HEK293 (cell line): ENCODE measurements around the gene ATPAF2.

Experiments used
- CTCF ChIA-PET: fragments of 350-600 bp; formaldehyde crosslinking; extraction: SDS; loops from one replicate; lab custom pipeline; 2021; ENCODE audit warnings: antibody characterized with exemption; lab: Yijun Ruan, JAX
- POLR2A ChIA-PET: fragments of 300-600 bp; formaldehyde crosslinking; extraction: SDS; loops from one replicate; lab custom pipeline; 2020; ENCODE audit warnings: antibody characterized with exemption, inconsistent platforms; lab: Yijun Ruan, JAX
- H3K27ac ChIP-seq: fragments of 200-500 bp; sonication (Bioruptor generic); 2 replicates; pipeline ENCODE4 v1.5.1; 2014; ENCODE audit warnings: low read depth, low read length, control low read depth, inconsistent platforms; ENCODE audit errors: extremely low read depth
- H3K36me3 ChIP-seq, 2 experiments: fragments of 200-500 bp in 1 of 2; sonication (Bioruptor generic) in 1 of 2; 1 replicate in 1 of 2; 2 replicates in 1 of 2; pipeline ENCODE4 v1.5.1; 2014 to 2017; ENCODE audit warnings: inconsistent platforms in 2 of 2, low read length in 2 of 2; ENCODE audit not compliant: control insufficient read depth in 2 of 2, insufficient read depth in 1 of 2
- H3K4me1 ChIP-seq: fragments of 200-500 bp; sonication (Bioruptor generic); 2 replicates; pipeline ENCODE4 v1.5.1; 2014; ENCODE audit warnings: mild to moderate bottlenecking, low read length, inconsistent platforms; ENCODE audit not compliant: control insufficient read depth, insufficient read depth
- H3K4me3 ChIP-seq: 2 replicates; pipeline ENCODE4 v1.5.1; 2011; ENCODE audit warnings: low read depth, mild to moderate bottlenecking, control low read depth, low read length, moderate library complexity
- H3K9me3 ChIP-seq: fragments of 200-500 bp; sonication (Bioruptor generic); 2 replicates; pipeline ENCODE4 v1.5.1; 2014; ENCODE audit warnings: low read depth, low read length, inconsistent platforms; ENCODE audit not compliant: control insufficient read depth, insufficient read depth
- GLI4 ChIP-seq: fragments of 450-650 bp; formaldehyde crosslinking; IDR thresholded peaks from 2 replicates; pipeline ENCODE4 v1.5.1; 2016; ENCODE audit warnings: missing biosample characterization, missing genetic modification characterization
- HOXA7 ChIP-seq: sonication (generic); formaldehyde crosslinking; IDR thresholded peaks from 2 replicates; pipeline ENCODE4 v1.8.1; 2022; ENCODE audit warnings: missing genetic modification reagents, borderline replicate concordance
- INSM2 ChIP-seq: fragments of 450-650 bp; formaldehyde crosslinking; IDR thresholded peaks from 2 replicates; pipeline ENCODE4 v1.5.1; 2016; ENCODE audit warnings: missing biosample characterization, missing genetic modification characterization
- SCRT2 ChIP-seq: fragments of 450-650 bp; formaldehyde crosslinking; IDR thresholded peaks from 2 replicates; pipeline ENCODE4 v1.5.1; 2016; ENCODE audit warnings: missing biosample characterization, missing genetic modification characterization
- SP3 ChIP-seq: fragments of 450-650 bp; formaldehyde crosslinking; IDR thresholded peaks from 2 replicates; pipeline ENCODE4 v1.5.1; 2016; ENCODE audit warnings: missing biosample characterization, missing genetic modification characterization
- SP7 ChIP-seq: fragments of 450-650 bp; formaldehyde crosslinking; IDR thresholded peaks from 2 replicates; pipeline ENCODE4 v1.5.1; 2016; ENCODE audit warnings: missing biosample characterization, missing genetic modification characterization
- TRIM28 ChIP-seq: IDR thresholded peaks from 2 replicates; pipeline ENCODE4 v1.6.1; 2011; ENCODE audit warnings: low read length, control low read depth, borderline replicate concordance
- YY2 ChIP-seq: fragments of 450-650 bp; formaldehyde crosslinking; IDR thresholded peaks from 2 replicates; pipeline ENCODE4 v1.5.1; 2016; ENCODE audit warnings: missing biosample characterization, missing genetic modification characterization
- ZBTB17 ChIP-seq: fragments of 450-650 bp; formaldehyde crosslinking; IDR thresholded peaks from 2 replicates; pipeline ENCODE4 v1.5.1; 2016; ENCODE audit warnings: missing biosample characterization, missing genetic modification characterization
- ZBTB21 ChIP-seq: fragments of 450-650 bp; formaldehyde crosslinking; IDR thresholded peaks from 2 replicates; pipeline ENCODE4 v1.5.1; 2017; ENCODE audit warnings: missing biosample characterization, missing genetic modification characterization
- ZBTB49 ChIP-seq: fragments of 450-650 bp; formaldehyde crosslinking; IDR thresholded peaks from 2 replicates; pipeline ENCODE4 v1.5.1; 2016; ENCODE audit warnings: missing biosample characterization, missing genetic modification characterization, low read depth
- ZBTB6 ChIP-seq: fragments of 450-650 bp; formaldehyde crosslinking; IDR thresholded peaks from 2 replicates; pipeline ENCODE4 v1.5.1; 2017; ENCODE audit warnings: missing biosample characterization, missing genetic modification characterization
- ZBTB7A ChIP-seq: fragments of 450-650 bp; formaldehyde crosslinking; IDR thresholded peaks from 2 replicates; pipeline ENCODE4 v1.5.1; 2016; ENCODE audit warnings: low read depth, missing biosample characterization, missing genetic modification characterization
- ZFP37 ChIP-seq: fragments of 450-650 bp; formaldehyde crosslinking; IDR thresholded peaks from 2 replicates; pipeline ENCODE4 v1.5.1; 2016; ENCODE audit warnings: missing biosample characterization, missing genetic modification characterization
- ZNF114 ChIP-seq: fragments of 450-650 bp; formaldehyde crosslinking; IDR thresholded peaks from 2 replicates; pipeline ENCODE4 v1.5.0; 2017; ENCODE audit warnings: missing biosample characterization, missing genetic modification characterization
- ZNF121 ChIP-seq: fragments of 450-650 bp; formaldehyde crosslinking; IDR thresholded peaks from 2 replicates; pipeline ENCODE4 v1.5.1; 2016; ENCODE audit warnings: missing biosample characterization, missing genetic modification characterization
- ZNF341 ChIP-seq: fragments of 450-650 bp; formaldehyde crosslinking; IDR thresholded peaks from 2 replicates; pipeline ENCODE4; 2016; ENCODE audit warnings: low read depth, missing biosample characterization, missing genetic modification characterization
- ZNF416 ChIP-seq: fragments of 450-650 bp; formaldehyde crosslinking; IDR thresholded peaks from 2 replicates; pipeline ENCODE4 v1.5.1; 2016; ENCODE audit warnings: missing biosample characterization, missing genetic modification characterization
- ZNF48 ChIP-seq: fragments of 450-650 bp; formaldehyde crosslinking; IDR thresholded peaks from 2 replicates; pipeline ENCODE4 v1.5.1; 2016; ENCODE audit warnings: missing biosample characterization, missing genetic modification characterization
- ZNF624 ChIP-seq: fragments of 450-650 bp; formaldehyde crosslinking; IDR thresholded peaks from 2 replicates; pipeline ENCODE4 v1.5.1; 2017; ENCODE audit warnings: missing biosample characterization, missing genetic modification characterization
- ZNF660 ChIP-seq: fragments of 450-650 bp; IDR thresholded peaks from 2 replicates; pipeline ENCODE4 v1.5.1; 2018; ENCODE audit warnings: missing biosample characterization, mild to moderate bottlenecking, missing genetic modification characterization
- ZNF664 ChIP-seq: fragments of 450-650 bp; formaldehyde crosslinking; IDR thresholded peaks from 2 replicates; pipeline ENCODE4 v1.5.1; 2016; ENCODE audit warnings: missing biosample characterization, missing genetic modification characterization
- ZNF768 ChIP-seq: fragments of 450-650 bp; formaldehyde crosslinking; IDR thresholded peaks from 2 replicates; pipeline ENCODE4 v1.5.1; 2018; ENCODE audit warnings: missing biosample characterization, mild to moderate bottlenecking, missing genetic modification characterization

ATPAF2 gene

DNA sequence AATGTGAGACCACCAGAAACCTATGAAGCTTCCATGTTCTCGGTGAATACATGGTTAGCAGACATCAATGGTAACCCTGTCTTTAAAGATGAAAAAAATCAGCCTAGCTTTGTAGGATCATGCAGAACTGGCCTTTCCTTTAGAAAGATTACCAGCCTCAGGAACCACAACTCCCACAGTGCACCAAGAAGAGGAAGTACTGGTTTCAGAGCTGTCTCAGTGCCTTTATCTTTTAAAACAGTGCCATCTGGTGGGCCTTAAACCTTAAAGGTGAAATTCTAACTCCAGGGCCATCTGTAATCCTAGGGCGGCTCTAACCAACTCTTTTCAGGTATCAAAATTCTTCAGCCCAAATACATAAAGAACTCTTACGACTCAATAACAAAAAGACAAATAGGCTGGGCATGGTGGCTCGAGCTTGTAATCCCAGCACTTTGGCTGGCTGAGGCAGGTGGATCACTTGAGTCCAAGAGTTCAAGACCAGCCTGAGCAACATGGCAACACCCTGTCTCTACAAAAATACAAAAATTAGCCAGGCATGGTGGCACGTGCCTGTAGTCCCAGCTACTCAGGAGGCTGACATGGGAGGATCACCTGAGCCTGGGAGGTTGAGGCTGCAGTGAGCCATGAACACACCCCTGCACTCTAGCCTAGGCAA is 5.4 kb downstream of the ATPAF2 start (continued):
- no peak for TF ChIP-seq ZBTB6
- no peak for TF ChIP-seq ZNF114
- TF ChIP-seq INSM2 = 0 out of 2 replicates have a peak, but pooled peaks have one; percentile 17
- peak; percentile 85 for TF ChIP-seq ZNF660
- TF ChIP-seq ZNF624 (tag by site-specific recombination) = no peak
- TF ChIP-seq ZBTB21 (tag by site-specific recombination) = no peak
- no peak for TF ChIP-seq ZNF664
- no peak for TF ChIP-seq ZNF416 (tag by site-specific recombination)
- peak; percentile 74 for TF ChIP-seq ZBTB17 (tag by site-specific recombination)
- TF ChIP-seq ZNF768 (tag by site-specific recombination) = no peak
- TF ChIP-seq ZBTB49 = no peak
- no peak for TF ChIP-seq SP7 (tag by site-specific recombination)
- TF ChIP-seq SP3 (tag by site-specific recombination) = no peak
- TF ChIP-seq GLI4 (tag by site-specific recombination) = no peak

DNA sequence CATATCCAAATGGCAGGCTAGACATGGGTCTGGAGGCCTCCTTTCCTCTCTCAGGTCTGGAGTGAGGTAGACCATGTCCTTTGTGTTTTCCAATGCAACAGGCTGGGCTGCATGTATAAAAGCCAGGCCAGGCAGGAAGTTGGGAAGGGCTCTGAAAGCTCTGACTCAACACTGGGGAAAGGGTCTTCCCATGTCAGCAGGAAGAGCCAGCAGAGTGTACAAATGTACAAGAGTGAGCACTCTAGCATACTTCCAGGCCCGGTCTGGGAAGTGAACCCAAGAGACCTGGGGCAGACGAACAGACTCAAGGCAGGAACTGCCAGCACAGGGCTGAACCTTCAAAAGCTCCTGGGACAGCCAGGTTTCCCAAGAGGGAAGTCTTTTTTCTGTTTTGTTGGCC is 7.0 kb downstream of the ATPAF2 start:
- no peaks in the 10 kb centered on the region for H3K4me1 ChIP-seq
- CTCF ChIA-PET = interaction anchor here (0.6 to 8.1 kb wide), 9 partner anchors 7 to 201 kb away, joined by 3 to 74 read pairs (median 14); partner anchors contain the start of genes DRC3 and TOM1L2
- H3K27ac ChIP-seq = no peak overlapping the region
- no peak overlapping the region for H3K4me3 ChIP-seq
- H3K9me3 ChIP-seq = no peaks in the 10 kb centered on the region
- peaks cover 2 to 12% of the 10 kb centered on the region in 2 experiments; a peak in 2 of 3 replicates for H3K36me3 ChIP-seq
- POLR2A ChIA-PET = no interaction called here
- TF ChIP-seq SCRT2 (tag by site-specific recombination) (peak; percentile 74), ZNF341 (tag by site-specific recombination) (no peak), ZNF48 (tag by site-specific recombination) (no peak), ZFP37 (tag by site-specific recombination) (no peak)
- TF ChIP-seq, all 188 proteins: peak for 1

DNA sequence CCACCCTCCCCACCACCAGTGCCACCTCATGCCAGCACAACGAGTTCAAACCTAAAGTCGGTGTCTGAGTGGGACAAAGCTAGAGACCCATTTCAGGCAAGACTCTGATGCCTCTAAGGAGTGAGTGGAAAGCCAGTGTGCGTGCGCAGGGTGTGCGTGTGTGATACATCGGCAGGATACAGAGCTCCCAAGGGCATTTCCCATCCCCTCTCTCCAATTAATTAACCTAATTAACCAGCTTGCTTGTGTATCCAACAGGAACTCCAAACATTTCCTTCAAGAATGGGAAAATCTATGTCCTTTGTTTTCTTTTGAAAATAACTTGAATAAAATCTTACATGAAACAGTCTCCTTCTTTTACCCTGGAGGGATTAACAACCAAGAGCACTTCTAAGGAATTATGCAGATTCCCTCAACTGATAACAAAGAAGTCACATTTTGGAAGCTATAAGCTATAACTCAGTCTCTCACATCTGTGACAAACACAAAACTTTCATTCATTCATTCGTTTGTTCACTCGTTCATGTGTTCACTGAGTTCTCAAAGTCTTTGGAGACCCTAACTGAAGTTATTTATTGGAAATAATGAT is 9.9 kb downstream of the ATPAF2 start:
- POLR2A ChIA-PET = interaction anchor here (1.3 kb wide), 1 partner anchor 57 kb away, joined by 5 read pairs; the partner anchor contains the start of genes DRC3 and TOM1L2
- H3K4me1 ChIP-seq = no peaks in the 10 kb centered on the region

More for the DNA sequence above, 9.9 kb downstream of the ATPAF2 start:
- H3K27ac ChIP-seq = no peak overlapping the region
- H3K36me3 ChIP-seq = peaks cover 4 to 33% of the 10 kb centered on the region in 2 experiments; a peak in 2 of 3 replicates
- CTCF ChIA-PET = interaction anchor here (0.7 to 1.8 kb wide), 7 partner anchors 35 to 187 kb away, joined by 3 to 6 read pairs (median 3); no protein-coding TSS in a partner anchor
- H3K9me3 ChIP-seq = no peaks in the 10 kb centered on the region
- TF ChIP-seq TRIM28 (no peak), ZBTB7A (no peak), HOXA7 (CRISPR knock-in tag) (no peak), YY2 (tag by site-specific recombination) (no peak), ZNF121 (tag by site-specific recombination) (no peak)
- no peak overlapping the region for H3K4me3 ChIP-seq
